Subcutaneous adipose tissue (tissue), 4 donors: ENCODE results near the gene DMD. TPM values are rescaled to one million over a fixed set of nuclear protein-coding genes. Genes with fewer than 3 reads are reported as not detected.

Source experiments
- CTCF ChIP-seq: fragments of 450-650 bp; IDR thresholded peaks from one replicate; pipeline ENCODE4 v1.5.1; 2016; ENCODE audit warnings: low read depth, mild to moderate bottlenecking, control low read depth, antibody characterized with exemption, moderate library complexity
- total RNA-seq, 4 donors: library from RNA; depleted of rRNA; stranded (reverse); fragments of >200 nt; gene quantifications; one replicate each; pipeline ENCODE4 v1.1.0, GENCODE V29; 2016

Gene DMD
- total RNA-seq, 4 donors from 2014 or later, result 35.7 to 87.2 (median 72.1) TPM

- TF ChIP-seq CTCF, result no peak
These were observed 78.8 kb downstream of the DMD start for GRCh38 chrX:33132569-33132968.

- no peak for TF ChIP-seq CTCF
These were observed 81.7 kb downstream of the DMD start for GRCh38 chrX:33129607-33130006.

- TF ChIP-seq CTCF, result no peak
These were observed 83.1 kb downstream of the DMD start for GRCh38 chrX:33128048-33128805.

GRCh38 chrX:33126469-33126868 lies 84.9 kb downstream of the DMD start:
- no peak for TF ChIP-seq CTCF

- TF ChIP-seq CTCF, result no peak
These were observed 101.5 kb downstream of the DMD start for GRCh38 chrX:33109858-33110257.

GRCh38 chrX:33106737-33107136 lies 104.6 kb downstream of the DMD start:
- TF ChIP-seq CTCF, result no peak

- no peak for TF ChIP-seq CTCF
These were observed 116.3 kb downstream of the DMD start for GRCh38 chrX:33095079-33095478.
